Measurements from ENCODE around the gene KLHL29. TPM values are rescaled to one million over a fixed set of nuclear protein-coding genes. Genes with fewer than 3 reads are reported as not detected.

Gene KLHL29
- total and polyA plus RNA-seq, 2 donors (not counting 3 experiments of a cell fraction or from before 2014, with no cell fraction given) = 4.6 to 12.7 TPM

DNA sequence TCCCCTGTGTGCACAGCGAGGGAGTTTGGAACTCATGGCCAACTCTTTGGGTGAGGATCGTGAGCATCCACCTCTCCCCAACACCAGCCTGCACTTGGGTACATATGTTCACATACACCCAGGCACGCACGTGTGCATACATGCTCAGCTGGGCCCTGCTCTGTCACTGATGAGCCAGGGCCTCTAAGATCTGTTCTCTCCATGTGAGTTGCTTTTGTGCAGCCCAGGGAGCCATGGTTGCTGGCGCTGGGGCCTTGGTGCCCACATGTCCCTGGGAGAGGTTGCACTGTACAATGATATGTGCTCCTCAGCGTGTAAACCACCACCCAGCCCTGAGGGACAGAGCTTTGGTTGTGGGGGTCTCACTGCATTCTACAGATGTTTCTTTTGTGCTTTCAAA, 44.1 kb downstream of the KLHL29 start:
- no peak for FAIRE-seq
- no TSS peak for BruUV-seq (replicated peaks)

More for the DNA sequence above, 44.1 kb downstream of the KLHL29 start:
- H3K4me3 ChIP-seq (replicated peaks in 1 of 3; ENCODE audit: insufficient read depth in 1 of 3, low read depth in 1 of 3, low read length in 3 of 3) = no peak overlapping the region
- no peaks in the 10 kb centered on the region for H3K9me1 ChIP-seq (replicated peaks; ENCODE audit: control insufficient read depth, extremely low read depth, insufficient read depth, low read length)
- H2AFZ ChIP-seq (ENCODE audit: low read depth, low read length) = no peak overlapping the region
- no peaks in the 10 kb centered on the region for H4K20me1 ChIP-seq (replicated peaks; ENCODE audit: control insufficient read depth, extremely low read depth, insufficient read depth, low read length)
- H3K79me2 ChIP-seq (ENCODE audit: control insufficient read depth, insufficient read depth, low read length) = no peaks in the 10 kb centered on the region
- H3K9ac ChIP-seq (replicated peaks; ENCODE audit: extremely low read depth, insufficient read depth, low read length) = no peak overlapping the region
- ChIA-PET POLR2A (no interaction called here), CTCF (no interaction called here)
- no peak overlapping the region for H3K4me2 ChIP-seq (ENCODE audit: insufficient read depth, low read length)
- intact Hi-C loops (cut with micrococcal nuclease) (no loop called here), dilution Hi-C loops (cut with MboI; ENCODE audit: extremely low pct_ligation_motif_present, low sequenced_read_pairs) (no loop called here)
- no peak overlapping the region for H3K27ac ChIP-seq (ENCODE audit: insufficient read depth, low read depth, low read length)
- TF ChIP-seq EZH2 (IDR thresholded peaks at IDR 0.05; ENCODE audit: borderline replicate concordance, low read depth, low read length, severe bottlenecking) (no peak), GATA2 (IDR thresholded peaks at IDR 0.05; ENCODE audit: insufficient read depth, insufficient read length, low read depth, low read length) (no peak), MYC (IDR thresholded peaks at IDR 0.05; ENCODE audit: low read depth, low read length) (no peak), JUN (IDR thresholded peaks at IDR 0.05; ENCODE audit: borderline replicate concordance, insufficient read depth, insufficient read length, low read depth) (no peak), FOS (IDR thresholded peaks at IDR 0.05; ENCODE audit: borderline replicate concordance, insufficient read depth, low read length) (no peak), POLR2A (IDR thresholded peaks at IDR 0.05; ENCODE audit: low read depth, low read length) (no peak), POLR2AphosphoS5 (IDR thresholded peaks at IDR 0.05; ENCODE audit: insufficient read depth, low read depth, low read length) (no peak)
- TF ChIP-seq, protein P1, sequence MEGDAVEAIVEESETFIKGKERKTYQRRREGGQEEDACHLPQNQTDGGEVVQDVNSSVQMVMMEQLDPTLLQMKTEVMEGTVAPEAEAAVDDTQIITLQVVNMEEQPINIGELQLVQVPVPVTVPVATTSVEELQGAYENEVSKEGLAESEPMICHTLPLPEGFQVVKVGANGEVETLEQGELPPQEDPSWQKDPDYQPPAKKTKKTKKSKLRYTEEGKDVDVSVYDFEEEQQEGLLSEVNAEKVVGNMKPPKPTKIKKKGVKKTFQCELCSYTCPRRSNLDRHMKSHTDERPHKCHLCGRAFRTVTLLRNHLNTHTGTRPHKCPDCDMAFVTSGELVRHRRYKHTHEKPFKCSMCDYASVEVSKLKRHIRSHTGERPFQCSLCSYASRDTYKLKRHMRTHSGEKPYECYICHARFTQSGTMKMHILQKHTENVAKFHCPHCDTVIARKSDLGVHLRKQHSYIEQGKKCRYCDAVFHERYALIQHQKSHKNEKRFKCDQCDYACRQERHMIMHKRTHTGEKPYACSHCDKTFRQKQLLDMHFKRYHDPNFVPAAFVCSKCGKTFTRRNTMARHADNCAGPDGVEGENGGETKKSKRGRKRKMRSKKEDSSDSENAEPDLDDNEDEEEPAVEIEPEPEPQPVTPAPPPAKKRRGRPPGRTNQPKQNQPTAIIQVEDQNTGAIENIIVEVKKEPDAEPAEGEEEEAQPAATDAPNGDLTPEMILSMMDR (IDR thresholded peaks at IDR 0.05; ENCODE audit: extremely low read depth in 1 of 2, insufficient read depth in 1 of 2, low read depth in 1 of 2, low read length in 2 of 2) = no peak
- TF ChIP-seq, protein P2, sequence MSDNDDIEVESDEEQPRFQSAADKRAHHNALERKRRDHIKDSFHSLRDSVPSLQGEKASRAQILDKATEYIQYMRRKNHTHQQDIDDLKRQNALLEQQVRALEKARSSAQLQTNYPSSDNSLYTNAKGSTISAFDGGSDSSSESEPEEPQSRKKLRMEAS (IDR thresholded peaks at IDR 0.05; ENCODE audit: insufficient read depth, insufficient read length) = no peak
- no peak for DNase-seq (ENCODE audit: low read depth, low spot score)
- H3K36me3 ChIP-seq (ENCODE audit: control insufficient read depth in 2 of 2, extremely low read depth in 1 of 2, insufficient read depth in 2 of 2, low read length in 2 of 2) = no peaks in the 10 kb centered on the region
- no peaks in the 10 kb centered on the region for H3K27me3 ChIP-seq (ENCODE audit: control insufficient read depth in 2 of 2, insufficient read depth in 2 of 2, low read length in 2 of 2)
- H3K4me1 ChIP-seq (ENCODE audit: control insufficient read depth, extremely low read depth, insufficient read depth, low read length) = no peaks in the 10 kb centered on the region
- H3K9me3 ChIP-seq (replicated peaks; ENCODE audit: control insufficient read depth, insufficient read depth, low read length) = no peaks in the 10 kb centered on the region

Data from endothelial cell of umbilical vein (primary cell).